T-helper 1 cell (primary cell): Measurements from ENCODE around the gene SMDT1.
"Not testable (repeated sequence)": the region's sequence is repeated elsewhere in the genome, so short reads cannot be mapped to it uniquely, and the experiment has no call there.

Experiments
- DNase-seq, 5 donors: peaks; one replicate each; pipeline ENCODE4 v3.0.0-alpha.2; 2012 to 2020

SMDT1 gene

DNA sequence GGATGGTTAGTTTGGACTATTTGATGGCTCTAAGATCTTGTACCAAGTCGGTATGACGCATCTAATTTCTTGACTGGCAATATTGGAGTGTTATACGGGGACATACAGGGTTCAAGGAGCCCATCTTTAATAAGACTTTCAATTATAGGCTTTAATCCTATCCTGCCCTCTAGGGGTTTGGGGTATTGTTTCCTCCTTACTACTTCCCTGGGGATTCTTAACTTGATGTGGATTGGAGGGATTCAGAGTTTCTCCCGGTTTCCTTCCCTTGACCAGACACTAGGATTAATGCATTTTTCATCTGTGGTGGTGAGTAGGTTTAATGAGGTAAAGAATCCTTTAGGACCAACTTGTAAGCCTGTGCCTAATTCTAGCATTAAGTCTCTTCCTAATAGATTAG, 32.3 kb downstream of the SMDT1 start:
- DNase-seq = no peak

DNA sequence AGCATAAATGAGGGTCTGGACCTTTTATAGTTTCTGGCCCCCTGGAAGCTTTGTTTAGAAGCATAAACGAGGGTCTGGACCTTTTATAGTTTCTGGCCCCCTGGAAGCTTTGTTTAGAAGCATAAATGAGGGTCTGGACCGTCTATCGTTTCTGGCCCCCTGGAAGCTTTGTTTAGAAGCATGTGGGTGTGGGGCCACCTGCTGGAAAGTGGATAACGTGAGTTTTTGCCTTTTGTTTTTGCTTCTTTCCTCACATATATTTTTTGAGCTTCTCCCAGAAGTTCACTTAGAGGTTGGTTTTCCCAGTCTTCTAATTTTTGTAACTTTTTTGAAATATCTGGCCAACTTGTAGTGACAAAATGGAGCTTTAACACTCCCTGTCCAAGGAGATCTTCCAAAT, 33.3 kb downstream of the SMDT1 start:
- not testable (repeated sequence) for DNase-seq

DNA sequence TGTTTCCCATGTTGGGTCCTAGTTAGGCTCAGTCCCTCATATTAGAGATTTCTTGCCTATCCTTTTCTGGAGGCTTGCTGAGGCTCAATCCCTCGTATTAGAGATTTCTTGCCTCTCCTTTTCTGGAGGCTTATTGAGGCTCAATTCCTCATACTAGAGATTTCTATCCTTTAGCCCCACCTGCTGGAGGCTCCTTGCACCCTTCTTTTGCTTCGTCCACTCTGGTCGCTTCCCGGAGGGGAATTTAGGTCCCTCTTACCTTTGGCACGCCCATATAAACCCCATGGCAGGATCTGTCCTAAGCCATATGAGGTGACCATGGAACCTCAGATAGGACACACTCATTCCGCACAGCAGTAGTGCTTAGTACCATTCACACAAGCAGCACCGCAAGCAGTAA, 35.2 kb downstream of the SMDT1 start:
- no peak for DNase-seq

DNA sequence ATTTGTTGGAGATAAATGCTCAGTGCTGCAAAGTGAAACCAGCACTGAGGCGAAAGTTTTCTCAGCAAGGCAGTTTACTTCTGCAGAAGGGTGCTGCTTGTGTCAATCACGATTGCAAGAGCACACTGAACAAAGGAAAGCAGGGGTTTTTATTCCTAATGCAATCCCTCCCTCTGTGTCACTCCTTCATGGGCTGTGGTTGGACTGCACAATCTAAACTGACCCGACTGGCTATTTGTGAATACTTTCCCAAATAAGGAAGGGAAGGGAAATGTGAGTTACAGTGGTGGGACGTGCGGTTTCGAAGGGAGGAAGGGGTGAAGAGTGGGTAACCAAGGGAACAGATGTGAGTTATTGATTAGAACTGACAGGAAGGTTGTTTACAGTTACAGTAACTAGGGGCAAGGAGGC, 35.9 kb downstream of the SMDT1 start:
- not testable (repeated sequence) for DNase-seq

DNA sequence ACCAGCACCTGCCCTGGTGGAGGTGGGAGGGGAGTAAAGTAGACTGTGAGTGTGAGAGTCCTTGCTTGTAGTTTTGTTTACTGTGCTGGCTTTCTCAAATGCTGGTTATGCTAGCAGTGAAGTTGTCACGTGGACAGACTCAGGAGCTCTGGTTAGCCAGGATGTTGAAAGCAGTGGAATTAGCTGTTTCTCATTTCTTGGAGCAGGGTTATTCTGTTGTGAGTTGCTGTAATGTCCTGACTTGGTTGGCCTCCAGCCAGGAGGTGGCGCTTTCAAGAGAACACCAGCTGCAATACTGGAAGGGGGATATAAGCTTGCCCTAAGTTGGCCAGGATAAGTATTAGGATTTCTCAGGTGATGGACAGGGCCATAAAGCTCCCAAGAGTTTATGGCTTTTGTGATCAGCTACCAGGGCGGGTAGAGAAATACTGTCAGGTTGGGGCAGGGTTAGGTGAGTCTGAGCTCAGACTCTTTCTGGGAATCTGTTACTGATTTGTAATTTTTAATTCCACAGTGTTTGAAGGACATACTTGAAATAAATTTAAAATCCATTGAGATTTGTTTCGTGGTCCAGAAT, 37.4 kb downstream of the SMDT1 start:
- DNase-seq = no peak

DNA sequence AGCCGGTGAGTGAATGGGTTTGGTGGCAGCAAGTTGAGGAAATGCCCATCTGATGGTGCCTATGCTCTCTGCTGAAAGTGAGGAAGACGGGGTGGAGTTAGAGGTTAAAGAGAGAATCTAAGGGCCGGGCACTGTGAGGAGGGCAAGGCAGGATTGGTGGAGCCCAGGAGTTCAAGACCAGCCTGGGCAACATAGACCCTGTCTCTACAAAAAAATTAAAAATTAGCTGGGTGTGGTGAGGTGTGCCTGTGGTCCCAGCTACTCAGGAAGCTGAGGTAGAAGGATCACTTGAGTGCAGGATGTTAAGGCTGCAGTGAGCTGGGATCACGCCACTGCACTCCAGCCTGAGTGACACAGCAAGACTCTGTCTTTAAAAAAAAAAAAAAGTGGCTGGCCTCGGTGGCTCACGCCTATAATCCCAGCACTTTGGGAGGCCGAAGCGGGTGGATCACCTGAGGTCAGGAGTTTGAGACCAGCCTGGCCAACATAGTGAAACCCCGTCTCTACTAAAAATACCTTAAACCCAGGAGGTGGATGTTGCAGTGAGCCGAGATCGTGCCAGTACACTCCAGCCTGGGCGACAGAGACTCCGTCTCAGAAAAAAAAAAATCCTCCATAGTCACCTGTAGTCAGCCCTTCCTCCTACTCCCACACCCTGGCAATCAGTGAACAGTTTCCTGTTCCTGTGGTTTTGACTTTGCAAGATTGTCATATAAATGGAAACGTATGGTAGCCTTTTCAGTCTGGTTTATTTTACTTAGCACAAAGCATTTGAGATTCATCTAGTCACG, 40.9 kb downstream of the SMDT1 start:
- peak in 2 of 5 donors; percentile 29 to 72 for DNase-seq

DNA sequence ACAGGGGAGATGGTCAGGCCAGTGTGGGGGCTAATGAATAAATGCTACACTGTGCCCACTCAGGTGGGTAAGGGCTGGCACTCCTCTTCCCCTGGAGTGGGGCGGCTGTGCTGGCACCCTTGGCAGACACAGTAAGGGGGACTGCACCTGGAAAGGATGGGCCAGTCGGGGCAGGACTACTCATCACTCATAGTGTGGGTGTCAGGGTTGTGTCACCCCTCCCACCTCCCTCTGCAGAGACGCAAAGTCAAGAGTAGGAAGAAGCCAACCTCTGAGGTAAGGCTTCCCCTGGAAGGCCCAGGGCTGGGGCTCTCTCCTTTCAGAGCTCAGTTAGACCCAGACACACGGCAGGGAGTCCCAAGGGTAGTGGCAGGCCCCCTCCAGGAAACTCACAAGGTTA, 44.0 kb downstream of the SMDT1 start:
- not testable (repeated sequence) for DNase-seq

DNA sequence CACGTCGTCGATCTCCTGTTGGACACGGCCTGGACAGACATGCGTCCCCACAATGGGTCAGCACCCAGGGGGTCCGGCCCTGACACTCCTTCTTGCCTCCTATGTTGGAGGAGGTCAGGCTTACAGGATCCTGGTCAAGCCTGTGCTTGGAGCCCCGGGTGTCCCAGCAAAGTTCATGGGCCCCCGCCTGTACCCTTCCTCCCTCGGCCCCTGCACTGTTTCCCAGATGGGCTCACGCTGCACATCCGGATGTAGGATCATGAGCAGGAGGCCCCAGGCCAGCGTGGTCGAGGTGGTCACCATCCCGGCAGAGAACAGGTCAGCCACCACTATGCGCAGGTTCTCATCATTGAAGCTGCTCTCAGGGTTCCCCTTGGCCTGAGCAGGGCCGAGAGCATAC, 48.1 kb downstream of the SMDT1 start:
- no peak for DNase-seq

DNA sequence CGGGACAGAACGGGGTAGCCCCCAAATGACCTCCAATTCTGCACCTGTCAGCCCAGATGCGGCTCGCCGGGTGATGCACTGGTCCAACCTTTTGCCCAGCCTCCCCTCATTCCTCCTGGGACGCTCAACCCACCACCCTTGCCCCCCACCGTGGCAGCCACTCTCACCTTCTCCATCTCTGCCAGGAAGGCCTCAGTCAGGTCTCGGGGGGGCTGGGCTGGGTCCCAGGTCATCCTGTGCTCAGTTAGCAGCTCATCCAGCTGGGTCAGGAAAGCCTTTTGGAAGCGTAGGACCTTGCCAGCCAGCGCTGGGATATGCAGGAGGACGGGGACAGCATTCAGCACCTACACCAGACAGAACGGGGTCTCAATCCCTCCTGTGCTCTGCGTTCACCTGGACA, 48.5 kb downstream of the SMDT1 start:
- DNase-seq = not testable (repeated sequence)

DNA sequence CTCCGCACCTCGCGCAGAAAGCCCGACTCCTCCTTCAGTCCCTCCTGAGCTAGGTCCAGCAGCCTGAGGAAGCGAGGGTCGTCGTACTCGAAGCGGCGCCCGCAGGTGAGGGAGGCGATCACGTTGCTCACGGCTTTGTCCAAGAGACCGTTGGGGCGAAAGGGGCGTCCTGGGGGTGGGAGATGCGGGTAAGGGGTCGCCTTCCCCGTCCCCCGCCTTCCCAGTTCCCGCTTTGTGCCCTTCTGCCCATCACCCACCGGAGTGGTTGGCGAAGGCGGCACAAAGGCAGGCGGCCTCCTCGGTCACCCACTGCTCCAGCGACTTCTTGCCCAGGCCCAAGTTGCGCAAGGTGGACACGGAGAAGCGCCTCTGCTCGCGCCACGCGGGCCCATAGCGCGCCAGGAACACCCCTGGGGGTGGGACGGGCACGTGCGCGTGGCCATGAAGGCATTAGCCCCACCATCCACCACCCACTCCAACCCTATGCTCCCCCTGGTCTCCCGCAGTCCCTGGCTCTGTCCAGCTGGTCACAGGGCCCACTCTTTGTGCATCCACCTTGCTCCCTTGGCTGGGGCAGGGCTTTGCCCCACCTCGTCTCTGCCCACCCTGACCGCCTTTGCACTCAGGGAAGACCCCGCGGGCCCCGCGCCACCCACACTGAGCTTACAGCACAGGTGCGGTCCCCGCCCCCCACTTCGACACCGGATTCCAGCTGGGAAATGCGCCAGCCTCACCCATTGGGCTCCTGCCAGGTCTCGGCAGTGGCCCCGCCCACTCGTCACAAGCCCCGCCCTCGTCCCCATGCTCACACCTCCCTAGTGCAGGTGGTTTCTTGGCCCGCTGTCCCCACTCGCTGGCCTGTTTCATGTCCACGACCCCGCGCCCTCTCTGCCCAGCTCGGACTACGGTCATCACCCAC, 49.5 kb downstream of the SMDT1 start:
- DNase-seq = not testable (repeated sequence)

DNA sequence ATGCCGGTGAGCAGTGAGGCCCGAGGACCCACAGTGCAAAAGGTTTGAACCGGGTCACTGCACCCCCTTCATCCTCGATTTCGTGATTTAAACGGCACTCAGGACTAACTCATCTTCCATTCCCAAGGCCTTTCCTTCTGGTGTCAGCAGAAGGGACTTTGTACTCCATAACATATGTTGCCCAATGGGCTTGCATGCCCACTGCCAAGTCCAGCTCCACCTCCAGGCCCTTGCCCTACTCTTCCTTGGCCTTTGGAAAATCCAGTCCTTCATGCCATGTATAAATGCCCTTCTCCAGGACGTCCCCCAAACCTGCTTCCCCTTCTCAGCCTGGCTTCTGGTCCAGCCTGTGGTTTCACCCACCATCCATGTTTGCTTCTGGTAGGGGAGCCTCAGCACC, 50.7 kb downstream of the SMDT1 start:
- not testable (repeated sequence) for DNase-seq

DNA sequence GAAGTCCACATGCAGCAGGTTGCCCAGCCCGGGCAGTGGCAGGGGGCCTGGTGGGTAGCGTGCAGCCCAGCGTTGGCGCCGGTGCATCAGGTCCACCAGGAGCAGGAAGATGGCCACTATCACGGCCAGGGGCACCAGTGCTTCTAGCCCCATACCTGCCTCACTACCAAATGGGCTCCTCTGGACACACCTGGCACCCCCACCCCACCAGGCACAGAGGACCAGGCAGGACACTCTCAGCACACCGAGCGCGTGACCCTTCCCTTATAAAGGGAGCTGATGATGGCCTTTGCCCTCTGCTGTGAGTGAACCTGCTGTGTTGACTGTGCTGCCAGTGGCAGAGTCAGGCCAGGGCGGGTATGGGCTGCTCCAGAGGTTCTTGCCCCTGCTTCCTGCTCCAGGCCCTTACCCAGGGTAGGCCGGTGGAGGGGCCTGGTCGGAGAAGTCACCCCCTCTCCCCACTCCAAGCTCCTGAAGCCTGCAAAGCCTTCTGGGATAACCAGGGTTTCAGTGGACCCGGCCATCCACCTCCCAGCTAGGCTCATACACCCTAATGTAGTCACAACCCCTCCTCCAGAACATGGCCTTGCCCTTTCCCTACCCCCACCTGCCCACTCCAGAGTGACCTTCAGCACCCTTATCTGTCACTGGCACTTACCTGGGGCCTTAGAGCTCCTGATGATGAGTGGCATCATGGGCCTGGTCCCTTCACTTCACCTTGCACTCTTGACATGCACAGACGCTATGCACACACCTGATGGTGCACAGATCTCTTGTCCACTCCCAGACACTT, 51.3 kb downstream of the SMDT1 start, which contains the start of gene CYP2D6:
Gene CYP2D6, minus strand, starts transcription at position 172 of the 793 bp plus-strand sequence. Its CDS starts 19 bp downstream, at position 153.
- not testable (repeated sequence) for DNase-seq

DNA sequence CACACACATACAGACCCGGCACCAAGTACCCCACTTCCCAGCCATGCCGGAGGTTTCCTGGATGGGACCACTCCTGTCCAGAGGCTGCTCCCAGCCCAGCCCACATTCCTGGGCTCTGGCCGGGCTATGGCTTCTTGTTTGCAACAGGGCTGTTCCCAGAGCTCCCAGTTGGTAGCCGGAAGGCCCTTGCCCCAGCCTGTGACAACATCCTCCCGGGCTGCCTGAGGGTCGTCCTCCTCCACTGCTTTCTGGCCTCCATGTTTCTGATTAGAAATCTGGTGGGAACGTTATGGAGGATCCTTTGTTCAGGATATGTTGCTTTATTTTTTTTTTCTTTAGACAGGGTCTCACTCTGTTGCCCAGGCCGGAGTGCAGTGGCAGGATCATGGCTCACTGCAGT, 52.1 kb downstream of the SMDT1 start:
- no peak for DNase-seq

DNA sequence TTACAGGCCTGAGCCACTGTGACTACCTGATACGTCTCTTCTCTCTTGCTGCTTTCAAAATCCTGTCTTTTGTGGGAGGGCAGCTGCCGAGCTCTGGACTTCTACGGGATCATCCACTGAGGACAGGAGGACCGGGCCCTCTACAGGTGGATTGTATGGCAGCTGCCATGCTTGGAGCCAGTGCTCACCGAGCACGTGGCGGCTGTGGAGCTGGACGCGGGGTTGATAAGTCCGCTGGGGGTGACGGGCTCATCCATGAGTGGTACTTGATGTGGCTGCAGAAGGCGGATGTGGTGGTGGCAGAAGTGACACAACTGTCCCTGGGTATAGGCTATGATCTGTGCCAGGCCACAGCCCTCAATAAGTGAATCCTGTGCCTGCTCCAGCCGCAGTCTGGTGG, 53.0 kb downstream of the SMDT1 start:
- no peak for DNase-seq
